HEK293 (cell line): ENCODE data around the gene RPL7A.

Experiments used
- CTCF ChIA-PET: fragments of 350-600 bp; formaldehyde crosslinking; extraction: SDS; loops from one replicate; lab custom pipeline; 2021; ENCODE audit warnings: antibody characterized with exemption; lab: Yijun Ruan, JAX
- POLR2A ChIA-PET: fragments of 300-600 bp; formaldehyde crosslinking; extraction: SDS; loops from one replicate; lab custom pipeline; 2020; ENCODE audit warnings: antibody characterized with exemption, inconsistent platforms; lab: Yijun Ruan, JAX
- H3K27ac ChIP-seq: fragments of 200-500 bp; sonication (Bioruptor generic); 2 replicates; pipeline ENCODE4 v1.5.1; 2014; ENCODE audit warnings: low read depth, low read length, control low read depth, inconsistent platforms; ENCODE audit errors: extremely low read depth
- H3K36me3 ChIP-seq, 2 experiments: fragments of 200-500 bp in 1 of 2; sonication (Bioruptor generic) in 1 of 2; 1 replicate in 1 of 2; 2 replicates in 1 of 2; pipeline ENCODE4 v1.5.1; 2014 to 2017; ENCODE audit warnings: inconsistent platforms in 2 of 2, low read length in 2 of 2; ENCODE audit not compliant: control insufficient read depth in 2 of 2, insufficient read depth in 1 of 2
- H3K4me1 ChIP-seq: fragments of 200-500 bp; sonication (Bioruptor generic); 2 replicates; pipeline ENCODE4 v1.5.1; 2014; ENCODE audit warnings: mild to moderate bottlenecking, low read length, inconsistent platforms; ENCODE audit not compliant: control insufficient read depth, insufficient read depth
- H3K4me3 ChIP-seq: 2 replicates; pipeline ENCODE4 v1.5.1; 2011; ENCODE audit warnings: low read depth, mild to moderate bottlenecking, control low read depth, low read length, moderate library complexity
- H3K9me3 ChIP-seq: fragments of 200-500 bp; sonication (Bioruptor generic); 2 replicates; pipeline ENCODE4 v1.5.1; 2014; ENCODE audit warnings: low read depth, low read length, inconsistent platforms; ENCODE audit not compliant: control insufficient read depth, insufficient read depth
- GFI1B ChIP-seq: fragments of 450-650 bp; formaldehyde crosslinking; IDR thresholded peaks from 2 replicates; pipeline ENCODE4 v1.5.1; 2016; ENCODE audit warnings: missing biosample characterization, missing genetic modification characterization
- GLI4 ChIP-seq: fragments of 450-650 bp; formaldehyde crosslinking; IDR thresholded peaks from 2 replicates; pipeline ENCODE4 v1.5.1; 2016; ENCODE audit warnings: missing biosample characterization, missing genetic modification characterization
- MZF1 ChIP-seq: fragments of 450-650 bp; formaldehyde crosslinking; IDR thresholded peaks from 2 replicates; pipeline ENCODE4 v1.5.1; 2017; ENCODE audit warnings: missing biosample characterization, missing genetic modification characterization, borderline replicate concordance
- YY2 ChIP-seq: fragments of 450-650 bp; formaldehyde crosslinking; IDR thresholded peaks from 2 replicates; pipeline ENCODE4 v1.5.1; 2016; ENCODE audit warnings: missing biosample characterization, missing genetic modification characterization
- ZNF302 ChIP-seq: fragments of 450-650 bp; formaldehyde crosslinking; IDR thresholded peaks from 2 replicates; pipeline ENCODE4 v1.5.1; 2016; ENCODE audit warnings: missing biosample characterization, missing genetic modification characterization, low read depth
- ZNF501 ChIP-seq: fragments of 450-650 bp; formaldehyde crosslinking; IDR thresholded peaks from 2 replicates; pipeline ENCODE4 v1.5.1; 2016; ENCODE audit warnings: missing biosample characterization, missing genetic modification characterization
- ZNF529 ChIP-seq: fragments of 450-650 bp; formaldehyde crosslinking; IDR thresholded peaks from 2 replicates; pipeline ENCODE4 v1.5.1; 2017; ENCODE audit warnings: missing genetic modification characterization, missing biosample characterization; ENCODE audit not compliant: insufficient replicate concordance
- ZNF561 ChIP-seq: fragments of 450-650 bp; IDR thresholded peaks from 2 replicates; pipeline ENCODE4 v1.5.1; 2018; ENCODE audit warnings: missing biosample characterization, missing genetic modification characterization, borderline replicate concordance
- ZNF830 ChIP-seq: fragments of 450-650 bp; IDR thresholded peaks from 2 replicates; pipeline ENCODE4 v1.5.0; 2018; ENCODE audit warnings: missing biosample characterization, missing genetic modification characterization, low read depth, mild to moderate bottlenecking, moderate library complexity
- TF ChIP-seq, protein P1 (sequence below): fragments of 450-650 bp; formaldehyde crosslinking; optimal IDR thresholded peaks from 2 replicates; pipeline ENCODE3; 2016; ENCODE audit warnings: missing biosample characterization, mild to moderate bottlenecking, missing genetic modification characterization
- TF ChIP-seq, protein P2 (sequence below): fragments of 450-650 bp; formaldehyde crosslinking; IDR thresholded peaks from 2 replicates; pipeline ENCODE4 v1.5.1; 2016; ENCODE audit warnings: missing biosample characterization, missing genetic modification characterization
- TF ChIP-seq, protein P3 (sequence below): fragments of 450-650 bp; formaldehyde crosslinking; conservative IDR thresholded peaks from 2 replicates; pipeline ENCODE4 v1.5.1; 2016; ENCODE audit warnings: low read depth, missing biosample characterization, missing genetic modification characterization
- TF ChIP-seq, protein P4 (sequence below): fragments of 450-650 bp; formaldehyde crosslinking; conservative IDR thresholded peaks from 2 replicates; pipeline ENCODE4 v1.5.1; 2016; ENCODE audit warnings: low read depth, missing biosample characterization, missing genetic modification characterization
- TF ChIP-seq, protein P5 (sequence below): fragments of 450-650 bp; formaldehyde crosslinking; IDR thresholded peaks from 2 replicates; pipeline ENCODE4 v1.5.1; 2017; ENCODE audit warnings: missing biosample characterization, missing genetic modification characterization

RPL7A gene

DNA sequence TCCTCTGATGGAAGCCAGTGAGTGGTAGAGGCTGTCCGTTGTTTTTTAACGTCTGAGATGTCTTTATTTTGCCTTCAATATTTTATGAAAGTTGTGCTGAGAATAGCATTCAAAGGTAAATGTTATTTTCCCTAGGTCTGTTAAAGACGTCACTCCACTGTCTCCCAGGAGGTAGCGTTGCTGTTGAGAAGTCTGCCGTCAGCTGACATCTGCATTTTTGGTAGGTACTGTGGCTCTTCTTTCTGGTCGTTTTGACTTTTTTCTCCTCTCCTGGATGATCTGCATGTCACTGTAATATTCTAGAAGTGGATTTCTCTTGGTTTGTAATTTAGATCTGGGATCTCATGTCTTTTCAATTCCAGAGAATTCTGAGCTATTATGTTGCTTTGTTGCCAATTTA, 38.4 kb upstream of the RPL7A start:
- Histone ChIP-seq H3K27ac (no peak overlapping the region), H3K36me3 (no peaks in the 10 kb centered on the region), H3K4me1 (no peaks in the 10 kb centered on the region), H3K9me3 (no peaks in the 10 kb centered on the region), H3K4me3 (no peak overlapping the region)
- POLR2A ChIA-PET, result no interaction called here
- CTCF ChIA-PET, result interaction anchor here (0.7 kb wide), 1 partner anchor 174 kb away, joined by 3 read pairs; no protein-coding TSS in a partner anchor
- no peak for TF ChIP-seq ZNF561
- no peak for TF ChIP-seq ZNF830 (tag by site-specific recombination)
- no peak for TF ChIP-seq GFI1B (tag by site-specific recombination)
- TF ChIP-seq, protein P1, sequence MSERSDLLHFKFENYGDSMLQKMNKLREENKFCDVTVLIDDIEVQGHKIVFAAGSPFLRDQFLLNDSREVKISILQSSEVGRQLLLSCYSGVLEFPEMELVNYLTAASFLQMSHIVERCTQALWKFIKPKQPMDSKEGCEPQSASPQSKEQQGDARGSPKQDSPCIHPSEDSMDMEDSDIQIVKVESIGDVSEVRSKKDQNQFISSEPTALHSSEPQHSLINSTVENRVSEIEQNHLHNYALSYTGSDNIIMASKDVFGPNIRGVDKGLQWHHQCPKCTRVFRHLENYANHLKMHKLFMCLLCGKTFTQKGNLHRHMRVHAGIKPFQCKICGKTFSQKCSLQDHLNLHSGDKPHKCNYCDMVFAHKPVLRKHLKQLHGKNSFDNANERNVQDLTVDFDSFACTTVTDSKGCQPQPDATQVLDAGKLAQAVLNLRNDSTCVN (tag by site-specific recombination), result no peak
- TF ChIP-seq, protein P2, sequence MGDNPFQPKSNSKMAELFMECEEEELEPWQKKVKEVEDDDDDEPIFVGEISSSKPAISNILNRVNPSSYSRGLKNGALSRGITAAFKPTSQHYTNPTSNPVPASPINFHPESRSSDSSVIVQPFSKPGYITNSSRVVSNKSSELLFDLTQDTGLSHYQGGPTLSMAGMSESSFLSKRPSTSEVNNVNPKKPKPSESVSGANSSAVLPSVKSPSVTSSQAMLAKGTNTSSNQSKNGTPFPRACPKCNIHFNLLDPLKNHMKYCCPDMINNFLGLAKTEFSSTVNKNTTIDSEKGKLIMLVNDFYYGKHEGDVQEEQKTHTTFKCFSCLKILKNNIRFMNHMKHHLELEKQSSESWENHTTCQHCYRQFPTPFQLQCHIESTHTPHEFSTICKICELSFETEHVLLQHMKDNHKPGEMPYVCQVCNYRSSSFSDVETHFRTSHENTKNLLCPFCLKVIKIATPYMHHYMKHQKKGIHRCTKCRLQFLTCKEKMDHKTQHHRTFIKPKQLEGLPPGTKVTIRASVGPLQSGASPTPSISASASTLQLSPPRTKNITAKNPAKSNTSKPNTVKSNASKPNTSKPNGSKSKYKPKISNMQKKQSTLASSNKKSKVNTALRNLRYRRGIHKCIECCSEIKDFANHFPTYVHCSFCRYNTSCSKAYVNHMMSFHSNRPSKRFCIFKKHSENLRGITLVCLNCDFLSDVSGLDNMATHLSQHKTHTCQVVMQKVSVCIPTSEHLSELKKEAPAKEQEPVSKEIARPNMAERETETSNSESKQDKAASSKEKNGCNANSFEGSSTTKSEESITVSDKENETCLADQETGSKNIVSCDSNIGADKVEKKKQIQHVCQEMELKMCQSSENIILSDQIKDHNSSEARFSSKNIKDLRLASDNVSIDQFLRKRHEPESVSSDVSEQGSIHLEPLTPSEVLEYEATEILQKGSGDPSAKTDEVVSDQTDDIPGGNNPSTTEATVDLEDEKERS (tag by site-specific recombination), result no peak
- no peak for TF ChIP-seq MZF1 (tag by site-specific recombination)
- no peak for TF ChIP-seq ZNF529 (tag by site-specific recombination)
- TF ChIP-seq ZNF302 (tag by site-specific recombination), result no peak
- TF ChIP-seq, protein P3, sequence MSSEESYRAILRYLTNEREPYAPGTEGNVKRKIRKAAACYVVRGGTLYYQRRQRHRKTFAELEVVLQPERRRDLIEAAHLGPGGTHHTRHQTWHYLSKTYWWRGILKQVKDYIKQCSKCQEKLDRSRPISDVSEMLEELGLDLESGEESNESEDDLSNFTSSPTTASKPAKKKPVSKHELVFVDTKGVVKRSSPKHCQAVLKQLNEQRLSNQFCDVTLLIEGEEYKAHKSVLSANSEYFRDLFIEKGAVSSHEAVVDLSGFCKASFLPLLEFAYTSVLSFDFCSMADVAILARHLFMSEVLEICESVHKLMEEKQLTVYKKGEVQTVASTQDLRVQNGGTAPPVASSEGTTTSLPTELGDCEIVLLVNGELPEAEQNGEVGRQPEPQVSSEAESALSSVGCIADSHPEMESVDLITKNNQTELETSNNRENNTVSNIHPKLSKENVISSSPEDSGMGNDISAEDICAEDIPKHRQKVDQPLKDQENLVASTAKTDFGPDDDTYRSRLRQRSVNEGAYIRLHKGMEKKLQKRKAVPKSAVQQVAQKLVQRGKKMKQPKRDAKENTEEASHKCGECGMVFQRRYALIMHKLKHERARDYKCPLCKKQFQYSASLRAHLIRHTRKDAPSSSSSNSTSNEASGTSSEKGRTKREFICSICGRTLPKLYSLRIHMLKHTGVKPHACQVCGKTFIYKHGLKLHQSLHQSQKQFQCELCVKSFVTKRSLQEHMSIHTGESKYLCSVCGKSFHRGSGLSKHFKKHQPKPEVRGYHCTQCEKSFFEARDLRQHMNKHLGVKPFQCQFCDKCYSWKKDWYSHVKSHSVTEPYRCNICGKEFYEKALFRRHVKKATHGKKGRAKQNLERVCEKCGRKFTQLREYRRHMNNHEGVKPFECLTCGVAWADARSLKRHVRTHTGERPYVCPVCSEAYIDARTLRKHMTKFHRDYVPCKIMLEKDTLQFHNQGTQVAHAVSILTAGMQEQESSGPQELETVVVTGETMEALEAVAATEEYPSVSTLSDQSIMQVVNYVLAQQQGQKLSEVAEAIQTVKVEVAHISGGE (tag by site-specific recombination), result no peak
- TF ChIP-seq, protein P4, sequence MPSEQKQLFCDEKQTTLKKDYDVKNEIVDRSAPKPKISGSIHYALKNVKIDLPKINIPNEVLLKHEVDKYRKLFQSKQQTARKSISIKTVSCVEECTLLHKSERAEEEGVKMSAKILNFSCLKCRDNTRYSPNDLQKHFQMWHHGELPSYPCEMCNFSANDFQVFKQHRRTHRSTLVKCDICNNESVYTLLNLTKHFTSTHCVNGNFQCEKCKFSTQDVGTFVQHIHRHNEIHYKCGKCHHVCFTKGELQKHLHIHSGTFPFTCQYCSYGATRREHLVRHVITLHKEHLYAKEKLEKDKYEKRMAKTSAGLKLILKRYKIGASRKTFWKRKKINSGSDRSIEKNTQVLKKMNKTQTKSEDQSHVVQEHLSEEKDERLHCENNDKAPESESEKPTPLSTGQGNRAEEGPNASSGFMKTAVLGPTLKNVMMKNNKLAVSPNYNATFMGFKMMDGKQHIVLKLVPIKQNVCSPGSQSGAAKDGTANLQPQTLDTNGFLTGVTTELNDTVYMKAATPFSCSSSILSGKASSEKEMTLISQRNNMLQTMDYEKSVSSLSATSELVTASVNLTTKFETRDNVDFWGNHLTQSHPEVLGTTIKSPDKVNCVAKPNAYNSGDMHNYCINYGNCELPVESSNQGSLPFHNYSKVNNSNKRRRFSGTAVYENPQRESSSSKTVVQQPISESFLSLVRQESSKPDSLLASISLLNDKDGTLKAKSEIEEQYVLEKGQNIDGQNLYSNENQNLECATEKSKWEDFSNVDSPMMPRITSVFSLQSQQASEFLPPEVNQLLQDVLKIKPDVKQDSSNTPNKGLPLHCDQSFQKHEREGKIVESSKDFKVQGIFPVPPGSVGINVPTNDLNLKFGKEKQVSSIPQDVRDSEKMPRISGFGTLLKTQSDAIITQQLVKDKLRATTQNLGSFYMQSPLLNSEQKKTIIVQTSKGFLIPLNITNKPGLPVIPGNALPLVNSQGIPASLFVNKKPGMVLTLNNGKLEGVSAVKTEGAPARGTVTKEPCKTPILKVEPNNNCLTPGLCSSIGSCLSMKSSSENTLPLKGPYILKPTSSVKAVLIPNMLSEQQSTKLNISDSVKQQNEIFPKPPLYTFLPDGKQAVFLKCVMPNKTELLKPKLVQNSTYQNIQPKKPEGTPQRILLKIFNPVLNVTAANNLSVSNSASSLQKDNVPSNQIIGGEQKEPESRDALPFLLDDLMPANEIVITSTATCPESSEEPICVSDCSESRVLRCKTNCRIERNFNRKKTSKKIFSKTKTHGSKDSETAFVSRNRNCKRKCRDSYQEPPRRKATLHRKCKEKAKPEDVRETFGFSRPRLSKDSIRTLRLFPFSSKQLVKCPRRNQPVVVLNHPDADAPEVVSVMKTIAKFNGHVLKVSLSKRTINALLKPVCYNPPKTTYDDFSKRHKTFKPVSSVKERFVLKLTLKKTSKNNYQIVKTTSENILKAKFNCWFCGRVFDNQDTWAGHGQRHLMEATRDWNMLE, result no peak
- no peak for TF ChIP-seq GLI4 (tag by site-specific recombination)
- TF ChIP-seq, all 188 proteins: peak for 0

DNA sequence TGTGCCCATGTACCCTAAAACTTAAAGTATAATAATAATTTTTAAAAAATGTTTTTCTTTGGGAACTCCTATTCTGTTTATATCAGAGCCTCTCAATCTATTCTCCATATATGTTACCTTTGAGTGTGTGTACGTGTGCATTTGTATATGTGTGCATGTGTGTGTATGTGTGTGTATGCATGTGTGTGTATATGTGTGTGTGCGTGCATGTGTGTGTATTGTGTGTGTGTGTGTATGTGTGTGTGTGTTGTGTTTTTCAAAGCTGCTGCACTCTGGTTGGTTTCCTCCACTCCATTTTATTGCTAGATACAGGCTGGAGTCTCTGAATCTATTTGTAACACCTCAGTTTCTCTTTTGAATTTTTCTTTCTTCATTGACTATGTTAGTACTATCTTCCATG, 32.0 kb upstream of the RPL7A start:
- Histone ChIP-seq H3K36me3 (no peaks in the 10 kb centered on the region), H3K9me3 (no peaks in the 10 kb centered on the region), H3K27ac (no peak overlapping the region), H3K4me3 (no peak overlapping the region), H3K4me1 (no peaks in the 10 kb centered on the region)
- ChIA-PET CTCF (no interaction called here), POLR2A (no interaction called here)
- no peak for TF ChIP-seq ZNF501
- TF ChIP-seq, protein P3 (tag by site-specific recombination), result 0 out of 2 replicates have a peak, but pooled peaks have one; percentile 4
- TF ChIP-seq, protein P5, sequence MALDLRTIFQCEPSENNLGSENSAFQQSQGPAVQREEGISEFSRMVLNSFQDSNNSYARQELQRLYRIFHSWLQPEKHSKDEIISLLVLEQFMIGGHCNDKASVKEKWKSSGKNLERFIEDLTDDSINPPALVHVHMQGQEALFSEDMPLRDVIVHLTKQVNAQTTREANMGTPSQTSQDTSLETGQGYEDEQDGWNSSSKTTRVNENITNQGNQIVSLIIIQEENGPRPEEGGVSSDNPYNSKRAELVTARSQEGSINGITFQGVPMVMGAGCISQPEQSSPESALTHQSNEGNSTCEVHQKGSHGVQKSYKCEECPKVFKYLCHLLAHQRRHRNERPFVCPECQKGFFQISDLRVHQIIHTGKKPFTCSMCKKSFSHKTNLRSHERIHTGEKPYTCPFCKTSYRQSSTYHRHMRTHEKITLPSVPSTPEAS, result peak; percentile 99
- no peak for TF ChIP-seq YY2 (tag by site-specific recombination)
